GM12892 (cell line): ENCODE measurements around the gene FAM180A.

Experiments
- POLR2A ChIP-seq: IDR thresholded peaks from 2 replicates; pipeline ENCODE4 v1.6.1; 2011; ENCODE audit warnings: low read depth, low read length, control low read depth
- POLR2AphosphoS5 ChIP-seq: IDR thresholded peaks from 2 replicates; pipeline ENCODE4 v1.6.1; 2011; ENCODE audit warnings: low read depth, low read length, control low read depth

- TF ChIP-seq POLR2A (no peak), POLR2AphosphoS5 (no peak)
These were observed 41.3 kb upstream of the FAM180A start for GRCh38 chr7:135789956-135790355.
